PC-3 (cell line): ENCODE measurements around the gene BUD31. TPM values are rescaled to one million over a fixed set of nuclear protein-coding genes. Genes with fewer than 3 reads are reported as not detected.

Source experiments
- ATAC-seq: fragments of 200-7000 bp; cut with Tn5 transposase; 2 replicates; pipeline ENCODE4 v1.9.1; 2020; ENCODE audit warnings: mild to moderate bottlenecking, moderate library complexity
- BruUV-seq: library from RNA; stranded (reverse); fragments of 400-500 nt; replicated peaks from 2 replicates; lab custom pipeline; 2021; lab: Mats Ljungman, UMichigan
- CTCF ChIA-PET: fragments of 300-600 bp; sonication (Branson Sonifier 250); formaldehyde crosslinking; loops from one replicate; lab custom pipeline; 2022; ENCODE audit warnings: antibody characterized with exemption; lab: Charles Lee
- POLR2A ChIA-PET: fragments of 300-600 bp; sonication (Branson Sonifier 250); formaldehyde crosslinking; loops from one replicate; lab custom pipeline; 2022; ENCODE audit warnings: antibody characterized with exemption; ENCODE audit not compliant: unreplicated experiment; lab: Charles Lee
- DNase-seq: peaks from one replicate; pipeline ENCODE4 v3.0.0-alpha.2; 2015
- H2AFZ ChIP-seq: fragments of 300-600 bp; sonication (generic); 2 replicates; pipeline ENCODE4 v1.6.0; 2016; ENCODE audit warnings: antibody characterized with exemption, low read length
- H3F3A ChIP-seq: fragments of 300-600 bp; sonication (generic); one replicate; pipeline ENCODE4 v1.6.0; 2017; ENCODE audit warnings: antibody characterized with exemption, low read length, control low read depth, mild to moderate bottlenecking; ENCODE audit not compliant: unreplicated experiment
- H3K27ac ChIP-seq: fragments of 300-600 bp; sonication (generic); 2 replicates; pipeline ENCODE4 v1.5.1; 2016; ENCODE audit warnings: mild to moderate bottlenecking, low read length
- H3K27me3 ChIP-seq: fragments of 300-600 bp; sonication (generic); 2 replicates; pipeline ENCODE4 v1.6.1; 2016; ENCODE audit warnings: low read length, mixed read lengths
- H3K36me3 ChIP-seq: fragments of 300-600 bp; sonication (generic); 2 replicates; pipeline ENCODE4 v1.6.1; 2016; ENCODE audit warnings: low read depth, mixed run types, low read length, mixed read lengths
- H3K4me1 ChIP-seq: fragments of 300-600 bp; sonication (generic); 2 replicates; pipeline ENCODE4 v1.5.1; 2016; ENCODE audit warnings: low read length; ENCODE audit not compliant: insufficient read depth
- H3K4me2 ChIP-seq: fragments of 300-600 bp; sonication (generic); 2 replicates; pipeline ENCODE4 v1.6.0; 2016; ENCODE audit warnings: low read length
- H3K4me3 ChIP-seq: fragments of 300-600 bp; sonication (generic); 2 replicates; pipeline ENCODE4 v1.5.1; 2016; ENCODE audit warnings: mild to moderate bottlenecking, low read length, mixed read lengths
- H3K79me2 ChIP-seq: fragments of 300-600 bp; sonication (generic); 2 replicates; pipeline ENCODE4 v1.6.1; 2017; ENCODE audit warnings: low read length, mixed read lengths
- H3K9ac ChIP-seq: fragments of 300-600 bp; sonication (generic); 2 replicates; pipeline ENCODE4 v1.6.0; 2016; ENCODE audit warnings: mild to moderate bottlenecking, low read length
- H3K9me2 ChIP-seq: fragments of 300-600 bp; sonication (generic); replicated peaks from 2 replicates; pipeline ENCODE4 v1.6.1; 2016; ENCODE audit warnings: mixed run types, low read length, mixed read lengths
- H3K9me3 ChIP-seq: fragments of 300-600 bp; sonication (generic); 2 replicates; pipeline ENCODE4 v1.6.1; 2016; ENCODE audit warnings: low read length, mixed read lengths
- H4K20me1 ChIP-seq: fragments of 300-600 bp; sonication (generic); 2 replicates; pipeline ENCODE4 v1.6.1; 2016; ENCODE audit warnings: low read length, mixed read lengths
- EZH2 ChIP-seq: fragments of 300-600 bp; sonication (generic); IDR thresholded peaks from one replicate; pipeline ENCODE4 v1.6.1; 2017; ENCODE audit warnings: antibody characterized with exemption, mild to moderate bottlenecking, low read length; ENCODE audit not compliant: unreplicated experiment
- EZH2phosphoT487 ChIP-seq: fragments of 300-600 bp; sonication (generic); IDR thresholded peaks from 2 replicates; pipeline ENCODE4 v1.6.1; 2018; ENCODE audit warnings: mild to moderate bottlenecking, antibody characterized with exemption, low read length, borderline replicate concordance
- intact Hi-C: fragments of 100-400 bp; cut with micrococcal nuclease; formaldehyde crosslinking; loops from 2 replicates; pipeline ENCODE4 v1.9.0; 2023
- total RNA-seq: library from RNA; depleted of rRNA; stranded (reverse); fragments of >200 nt; gene quantifications from 2 replicates; pipeline ENCODE4 v1.2.3, GENCODE V29; 2014
- TF ChIP-seq, protein P1 (sequence below): fragments of 300-600 bp; sonication (generic); conservative IDR thresholded peaks from 2 replicates; pipeline ENCODE4 v1.5.1; 2017; ENCODE audit warnings: antibody characterized with exemption, low read depth, mild to moderate bottlenecking, low read length

BUD31 gene
- total RNA-seq, 1 experiment from 2014 or later, result 144 TPM

- no peak for TF ChIP-seq EZH2
- TF ChIP-seq, protein P1, sequence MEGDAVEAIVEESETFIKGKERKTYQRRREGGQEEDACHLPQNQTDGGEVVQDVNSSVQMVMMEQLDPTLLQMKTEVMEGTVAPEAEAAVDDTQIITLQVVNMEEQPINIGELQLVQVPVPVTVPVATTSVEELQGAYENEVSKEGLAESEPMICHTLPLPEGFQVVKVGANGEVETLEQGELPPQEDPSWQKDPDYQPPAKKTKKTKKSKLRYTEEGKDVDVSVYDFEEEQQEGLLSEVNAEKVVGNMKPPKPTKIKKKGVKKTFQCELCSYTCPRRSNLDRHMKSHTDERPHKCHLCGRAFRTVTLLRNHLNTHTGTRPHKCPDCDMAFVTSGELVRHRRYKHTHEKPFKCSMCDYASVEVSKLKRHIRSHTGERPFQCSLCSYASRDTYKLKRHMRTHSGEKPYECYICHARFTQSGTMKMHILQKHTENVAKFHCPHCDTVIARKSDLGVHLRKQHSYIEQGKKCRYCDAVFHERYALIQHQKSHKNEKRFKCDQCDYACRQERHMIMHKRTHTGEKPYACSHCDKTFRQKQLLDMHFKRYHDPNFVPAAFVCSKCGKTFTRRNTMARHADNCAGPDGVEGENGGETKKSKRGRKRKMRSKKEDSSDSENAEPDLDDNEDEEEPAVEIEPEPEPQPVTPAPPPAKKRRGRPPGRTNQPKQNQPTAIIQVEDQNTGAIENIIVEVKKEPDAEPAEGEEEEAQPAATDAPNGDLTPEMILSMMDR, result no peak
- TF ChIP-seq EZH2phosphoT487, result no peak
- Histone ChIP-seq H3K4me2 (no peak overlapping the region), H3K79me2 (peaks cover 34% of the 10 kb centered on the region), H2AFZ (no peak overlapping the region), H3K36me3 (peaks cover 48% of the 10 kb centered on the region), H3F3A (peaks cover 6% of the 10 kb centered on the region), H3K4me3 (no peak overlapping the region), H3K4me1 (no peaks in the 10 kb centered on the region), H3K9ac (no peak overlapping the region), H3K9me2 (no peaks in the 10 kb centered on the region), H3K9me3 (no peaks in the 10 kb centered on the region), H3K27ac (no peak overlapping the region), H4K20me1 (peaks cover 32% of the 10 kb centered on the region), H3K27me3 (no peaks in the 10 kb centered on the region)
- CTCF ChIA-PET, result no interaction called here
- POLR2A ChIA-PET, result no interaction called here
- intact Hi-C loops, result no loop called here
- no peak for DNase-seq
- ATAC-seq, result no peak
- no TSS peak for BruUV-seq
Observed at GRCh38 chr7:99456288-99456687, 47.5 kb downstream of the BUD31 start.

DNA sequence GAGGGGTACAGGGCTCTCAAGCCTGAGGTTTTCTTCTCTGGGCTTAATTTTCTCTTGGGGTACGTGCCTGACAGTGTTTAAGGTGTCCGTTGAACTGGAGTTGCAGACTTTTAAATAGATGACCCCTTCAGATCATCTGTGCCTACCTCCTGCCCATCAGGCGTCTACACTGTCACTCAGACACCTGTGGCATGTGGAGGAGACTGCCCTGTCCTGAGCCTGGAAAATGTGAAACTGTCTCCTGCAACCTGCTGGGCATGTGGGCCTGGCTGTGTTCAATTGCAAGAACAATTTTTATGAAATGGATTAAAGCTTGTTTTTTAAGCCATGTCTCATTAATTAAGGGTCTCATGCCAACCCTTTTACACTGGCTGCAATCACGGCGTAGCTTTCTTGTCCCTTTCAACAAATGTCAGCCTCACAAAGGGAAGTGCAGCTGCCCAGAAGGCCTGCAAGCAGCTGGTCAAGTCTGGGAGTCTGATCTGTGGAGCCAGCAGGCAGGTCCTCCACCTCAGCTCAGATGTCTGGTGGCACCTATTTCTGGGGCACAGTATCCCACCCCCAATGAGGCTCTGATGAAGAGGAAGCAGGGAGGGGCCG is 48.4 kb downstream of the BUD31 start:
- peaks cover 42% of the 10 kb centered on the region for H3K79me2 ChIP-seq
- intact Hi-C loops, result no loop called here
- TF ChIP-seq, protein P1, result no peak
- no peak for TF ChIP-seq EZH2
- TF ChIP-seq EZH2phosphoT487, result no peak
- no peaks in the 10 kb centered on the region for H3K4me1 ChIP-seq
- H3K9ac ChIP-seq, result no peak overlapping the region
- DNase-seq, result no peak
- no peak for ATAC-seq
- no peaks in the 10 kb centered on the region for H3K27me3 ChIP-seq
- H3K4me3 ChIP-seq, result no peak overlapping the region
- no peaks in the 10 kb centered on the region for H3K9me2 ChIP-seq
- no peak overlapping the region for H2AFZ ChIP-seq
- H3K9me3 ChIP-seq, result no peaks in the 10 kb centered on the region
- no peak overlapping the region for H3K4me2 ChIP-seq
- no peak overlapping the region for H3K27ac ChIP-seq
- H3F3A ChIP-seq, result peaks cover 6% of the 10 kb centered on the region
- peaks cover 47% of the 10 kb centered on the region for H3K36me3 ChIP-seq
- POLR2A ChIA-PET, result no interaction called here
- H4K20me1 ChIP-seq, result peaks cover 33% of the 10 kb centered on the region
- BruUV-seq, result no TSS peak
- CTCF ChIA-PET, result interaction anchor here (0.7 kb wide), 1 partner anchor 381 kb away, joined by 4 read pairs; no protein-coding TSS in a partner anchor

DNA sequence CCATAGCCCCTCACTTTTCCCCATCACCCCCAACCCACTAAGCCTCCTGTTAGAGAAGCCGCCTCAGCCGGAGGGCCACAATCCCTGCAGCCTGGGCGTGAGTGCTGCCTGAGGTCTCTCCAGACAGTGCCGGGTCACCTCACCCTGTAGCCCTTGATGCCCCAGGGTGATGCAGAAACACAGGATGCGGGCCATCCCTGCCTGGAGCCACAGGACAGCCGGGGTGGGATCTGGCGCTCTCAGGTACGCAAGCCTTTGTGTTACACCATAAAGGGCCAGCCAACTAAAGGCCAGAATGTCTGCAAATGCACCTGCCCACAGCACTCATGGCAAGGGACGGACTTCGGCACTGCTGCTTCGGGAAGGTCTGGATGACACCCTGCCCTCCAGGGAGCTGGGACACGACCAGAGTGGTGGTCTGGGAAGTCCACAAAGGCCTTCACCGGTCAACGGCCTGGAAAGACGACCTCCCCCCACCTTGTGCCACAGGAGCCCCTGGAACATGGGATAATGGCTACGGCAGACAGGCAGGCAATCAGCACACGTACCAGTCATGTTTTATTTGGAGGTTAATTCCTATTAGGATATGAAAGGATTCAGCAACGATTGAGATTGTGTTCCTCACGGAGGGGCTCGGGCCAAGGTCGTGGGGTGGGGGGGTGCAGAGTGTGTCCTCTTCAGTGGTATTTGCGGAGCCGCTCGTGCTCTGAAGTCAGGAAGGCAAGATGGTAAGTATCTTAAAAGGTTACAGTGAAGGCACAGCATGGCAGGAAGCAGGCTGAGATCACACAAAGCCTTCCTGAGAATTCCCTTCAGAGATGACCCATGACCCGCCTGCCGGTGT is 49.1 kb downstream of the BUD31 start:
- Histone ChIP-seq H3K4me2 (no peak overlapping the region), H3K4me3 (no peak overlapping the region), H2AFZ (no peak overlapping the region), H3K27ac (no peak overlapping the region), H3K9me2 (no peaks in the 10 kb centered on the region), H4K20me1 (peaks cover 34% of the 10 kb centered on the region), H3K9me3 (no peaks in the 10 kb centered on the region), H3K4me1 (no peaks in the 10 kb centered on the region), H3F3A (peaks cover 6% of the 10 kb centered on the region), H3K27me3 (no peaks in the 10 kb centered on the region), H3K36me3 (peaks cover 45% of the 10 kb centered on the region), H3K9ac (no peak overlapping the region), H3K79me2 (peaks cover 48% of the 10 kb centered on the region)
- ChIA-PET POLR2A (no interaction called here), CTCF (interaction anchor here (0.7 kb wide), 1 partner anchor 380 kb away, joined by 4 read pairs; no protein-coding TSS in a partner anchor)
- intact Hi-C loops, result no loop called here
- ATAC-seq (no peak), DNase-seq (no peak)
- BruUV-seq, result no TSS peak
- TF ChIP-seq EZH2, result no peak
- TF ChIP-seq, protein P1, result no peak
- no peak for TF ChIP-seq EZH2phosphoT487
